Limb (tissue), 2 donors: ENCODE results near the gene NBR1.
"Not testable (repeated sequence)": the region's sequence is repeated elsewhere in the genome, so short reads cannot be mapped to it uniquely, and the experiment has no call there.

Source experiments
- DNase-seq, 2 donors: peaks; one replicate each; pipeline ENCODE4 v3.0.0-alpha.2; 2016; ENCODE audit errors: extremely low spot score in 2 of 2

Gene NBR1, protein sequence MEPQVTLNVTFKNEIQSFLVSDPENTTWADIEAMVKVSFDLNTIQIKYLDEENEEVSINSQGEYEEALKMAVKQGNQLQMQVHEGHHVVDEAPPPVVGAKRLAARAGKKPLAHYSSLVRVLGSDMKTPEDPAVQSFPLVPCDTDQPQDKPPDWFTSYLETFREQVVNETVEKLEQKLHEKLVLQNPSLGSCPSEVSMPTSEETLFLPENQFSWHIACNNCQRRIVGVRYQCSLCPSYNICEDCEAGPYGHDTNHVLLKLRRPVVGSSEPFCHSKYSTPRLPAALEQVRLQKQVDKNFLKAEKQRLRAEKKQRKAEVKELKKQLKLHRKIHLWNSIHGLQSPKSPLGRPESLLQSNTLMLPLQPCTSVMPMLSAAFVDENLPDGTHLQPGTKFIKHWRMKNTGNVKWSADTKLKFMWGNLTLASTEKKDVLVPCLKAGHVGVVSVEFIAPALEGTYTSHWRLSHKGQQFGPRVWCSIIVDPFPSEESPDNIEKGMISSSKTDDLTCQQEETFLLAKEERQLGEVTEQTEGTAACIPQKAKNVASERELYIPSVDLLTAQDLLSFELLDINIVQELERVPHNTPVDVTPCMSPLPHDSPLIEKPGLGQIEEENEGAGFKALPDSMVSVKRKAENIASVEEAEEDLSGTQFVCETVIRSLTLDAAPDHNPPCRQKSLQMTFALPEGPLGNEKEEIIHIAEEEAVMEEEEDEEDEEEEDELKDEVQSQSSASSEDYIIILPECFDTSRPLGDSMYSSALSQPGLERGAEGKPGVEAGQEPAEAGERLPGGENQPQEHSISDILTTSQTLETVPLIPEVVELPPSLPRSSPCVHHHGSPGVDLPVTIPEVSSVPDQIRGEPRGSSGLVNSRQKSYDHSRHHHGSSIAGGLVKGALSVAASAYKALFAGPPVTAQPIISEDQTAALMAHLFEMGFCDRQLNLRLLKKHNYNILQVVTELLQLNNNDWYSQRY

DNA sequence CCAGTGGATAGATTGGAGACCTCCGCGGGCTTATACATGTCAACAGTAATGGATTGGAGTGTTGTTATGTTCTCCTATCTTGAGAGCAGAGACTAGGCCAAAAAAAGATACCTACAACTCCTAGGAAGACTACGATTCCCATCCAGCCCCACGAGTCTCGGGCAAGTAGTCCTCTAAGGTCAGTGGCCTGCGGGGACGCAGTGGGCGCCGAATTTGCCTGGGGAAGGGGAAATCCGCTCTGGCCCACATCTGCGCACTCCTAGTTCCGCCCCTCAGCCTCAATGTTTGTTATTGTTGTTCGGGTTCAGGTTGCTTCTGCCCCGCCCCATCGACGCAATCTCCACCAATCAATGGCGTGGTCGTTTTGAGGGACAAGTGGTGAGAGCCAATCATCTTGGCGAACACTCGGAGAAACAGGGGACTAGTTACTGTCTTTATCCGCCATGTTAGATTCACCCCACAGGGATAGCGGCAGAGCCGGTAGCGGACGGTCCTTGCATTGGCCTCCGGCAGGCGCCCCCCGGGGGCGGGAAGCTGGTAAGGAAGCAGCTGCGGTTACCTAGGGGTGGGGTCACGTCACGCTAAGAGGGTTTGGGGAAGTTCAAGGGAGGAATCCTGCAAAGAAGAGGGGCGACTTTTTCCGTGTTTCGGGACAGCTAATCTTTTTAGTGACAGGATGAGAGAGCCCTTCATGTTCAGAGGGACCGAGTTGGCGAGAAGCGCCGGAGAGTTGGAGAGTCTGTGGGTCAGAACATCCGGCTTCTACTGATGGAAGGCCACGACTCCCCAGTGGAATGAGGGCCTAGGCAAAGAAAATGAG is at the start of gene NBR1:
TSS of gene NBR1 (plus strand) at position 449 of the 820 bp plus-strand sequence. CDS start 4,586 bp downstream, outside the sequence.
- DNase-seq, result peak; percentile 96 to 97

DNA sequence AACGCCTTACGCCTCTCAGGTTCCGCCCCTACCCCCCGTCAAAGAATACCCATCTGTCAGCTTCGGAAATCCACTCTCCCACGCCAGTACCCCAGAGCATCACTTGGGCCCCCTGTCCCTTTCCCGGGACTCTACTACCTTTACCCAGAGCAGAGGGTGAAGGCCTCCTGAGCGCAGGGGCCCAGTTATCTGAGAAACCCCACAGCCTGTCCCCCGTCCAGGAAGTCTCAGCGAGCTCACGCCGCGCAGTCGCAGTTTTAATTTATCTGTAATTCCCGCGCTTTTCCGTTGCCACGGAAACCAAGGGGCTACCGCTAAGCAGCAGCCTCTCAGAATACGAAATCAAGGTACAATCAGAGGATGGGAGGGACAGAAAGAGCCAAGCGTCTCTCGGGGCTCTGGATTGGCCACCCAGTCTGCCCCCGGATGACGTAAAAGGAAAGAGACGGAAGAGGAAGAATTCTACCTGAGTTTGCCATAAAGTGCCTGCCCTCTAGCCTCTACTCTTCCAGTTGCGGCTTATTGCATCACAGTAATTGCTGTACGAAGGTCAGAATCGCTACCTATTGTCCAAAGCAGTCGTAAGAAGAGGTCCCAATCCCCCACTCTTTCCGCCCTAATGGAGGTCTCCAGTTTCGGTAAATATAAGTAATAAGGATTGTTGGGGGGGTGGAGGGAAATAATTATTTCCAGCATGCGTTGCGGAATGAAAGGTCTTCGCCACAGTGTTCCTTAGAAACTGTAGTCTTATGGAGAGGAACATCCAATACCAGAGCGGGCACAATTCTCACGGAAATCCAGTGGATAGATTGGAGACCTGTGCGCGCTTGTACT is 45.7 kb upstream of the NBR1 start, which contains the start of gene BRCA1:
TSS of gene BRCA1 (minus strand) at position 232 of the 834 bp plus-strand sequence. CDS start 1,268 bp downstream, outside the sequence.
- DNase-seq, result peak; percentile 92 to 98

DNA sequence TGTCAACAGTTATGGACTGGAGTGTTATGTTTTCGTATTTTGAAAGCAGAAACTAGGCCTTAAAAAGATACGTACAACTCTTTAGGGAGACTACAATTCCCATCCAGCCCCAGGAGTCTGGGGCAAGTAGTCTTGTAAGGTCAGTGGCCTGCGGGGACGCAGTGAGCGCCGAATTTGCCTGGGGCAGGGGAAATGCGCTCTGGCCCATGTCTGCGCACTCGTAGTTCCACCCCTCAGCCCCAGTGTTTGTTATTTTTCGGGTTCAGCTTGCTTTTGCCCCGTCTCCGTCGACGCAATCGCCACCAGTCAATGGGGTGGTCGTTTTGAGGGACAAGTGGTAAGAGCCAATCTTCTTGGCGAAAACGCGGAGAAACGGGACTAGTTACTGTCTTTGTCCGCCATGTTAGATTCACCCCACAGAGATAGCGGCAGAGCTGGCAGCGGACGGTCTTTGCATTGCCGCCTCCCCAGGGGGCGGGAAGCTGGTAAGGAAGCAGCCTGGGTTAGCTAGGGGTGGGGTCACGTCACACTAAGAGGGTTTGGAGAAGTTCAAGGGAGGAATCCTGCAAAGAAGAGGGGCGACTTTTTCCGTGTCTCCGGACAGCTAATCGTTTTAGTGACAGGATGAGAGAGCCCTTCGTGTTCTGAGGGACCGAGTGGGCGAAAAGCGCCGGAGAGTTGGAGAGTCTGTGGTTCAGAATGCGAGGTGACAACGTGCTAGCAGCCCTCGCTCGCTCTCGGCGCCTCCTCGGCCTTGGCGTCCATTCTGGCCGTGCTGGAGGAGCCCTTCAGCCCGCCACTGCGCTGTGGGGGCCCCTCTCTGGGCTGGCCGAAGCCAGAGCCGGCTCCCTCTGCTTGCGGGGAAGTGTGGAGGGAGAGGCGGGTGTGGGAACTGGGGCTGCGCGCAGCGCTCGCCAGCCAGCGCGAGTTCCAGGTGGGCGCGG is 44.8 kb upstream of the NBR1 start:
- no peak for DNase-seq

DNA sequence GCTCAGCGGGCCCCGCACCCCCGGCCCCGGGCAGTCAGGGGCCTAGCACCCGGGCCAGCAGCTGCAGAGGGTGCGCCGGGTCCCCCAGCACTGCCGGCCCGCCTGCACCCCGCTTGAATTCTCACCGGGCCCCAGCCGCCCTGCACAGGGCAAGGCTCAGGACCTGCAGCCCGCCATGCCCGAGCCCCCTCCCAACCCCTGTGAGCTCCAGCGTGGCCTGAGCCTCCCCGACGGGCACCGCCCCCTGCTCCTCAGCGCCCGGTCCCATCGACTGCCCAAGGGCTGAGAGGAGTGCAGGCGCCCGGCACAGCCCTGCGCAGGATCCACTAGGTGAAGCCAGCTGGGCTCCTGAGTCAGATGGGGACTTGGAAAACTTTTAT is 44.1 kb upstream of the NBR1 start:
- DNase-seq, result no peak

DNA sequence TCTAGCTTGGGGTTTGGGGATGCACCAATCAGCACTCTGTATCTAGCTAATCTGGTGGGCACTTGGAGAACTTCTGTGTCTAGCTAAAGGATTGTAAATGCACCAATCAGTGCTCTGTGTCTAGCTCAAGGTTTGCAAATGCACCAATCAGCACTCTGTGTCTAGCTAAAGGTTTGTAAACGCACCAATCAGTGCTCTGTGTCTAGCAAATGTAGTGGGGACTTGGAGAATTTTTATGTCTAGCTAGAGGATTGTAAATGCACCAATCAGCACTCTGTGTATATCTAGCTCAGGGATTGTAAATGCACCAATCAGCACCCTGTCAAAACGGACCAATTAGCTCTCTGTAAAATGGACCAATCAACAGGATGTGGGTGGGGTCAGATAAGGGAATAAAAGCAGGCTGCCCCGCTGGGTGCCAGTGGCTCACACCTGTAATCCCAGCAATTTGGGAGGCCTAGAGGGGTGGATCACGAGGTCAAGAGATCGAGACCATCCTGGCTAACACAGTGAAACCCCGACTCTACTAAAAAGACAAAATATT is 43.6 kb upstream of the NBR1 start:
- DNase-seq, result not testable (repeated sequence)

DNA sequence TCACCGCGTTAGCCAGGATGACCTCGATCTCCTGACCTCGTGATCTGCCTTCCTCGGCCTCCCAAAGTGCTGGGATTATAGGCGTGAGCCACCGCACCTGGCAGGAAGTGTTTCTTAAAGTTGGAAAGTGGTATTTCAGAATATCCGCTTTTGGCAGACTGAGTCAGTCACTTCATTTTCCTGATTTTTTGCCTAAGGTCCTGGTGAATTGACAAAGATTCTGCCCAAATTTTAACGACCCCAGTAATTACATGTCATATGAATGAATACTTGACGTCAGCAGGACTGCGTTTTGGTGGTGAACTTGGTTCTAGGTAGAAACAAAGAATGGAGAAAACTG is 41.4 kb upstream of the NBR1 start:
- DNase-seq, result no peak

DNA sequence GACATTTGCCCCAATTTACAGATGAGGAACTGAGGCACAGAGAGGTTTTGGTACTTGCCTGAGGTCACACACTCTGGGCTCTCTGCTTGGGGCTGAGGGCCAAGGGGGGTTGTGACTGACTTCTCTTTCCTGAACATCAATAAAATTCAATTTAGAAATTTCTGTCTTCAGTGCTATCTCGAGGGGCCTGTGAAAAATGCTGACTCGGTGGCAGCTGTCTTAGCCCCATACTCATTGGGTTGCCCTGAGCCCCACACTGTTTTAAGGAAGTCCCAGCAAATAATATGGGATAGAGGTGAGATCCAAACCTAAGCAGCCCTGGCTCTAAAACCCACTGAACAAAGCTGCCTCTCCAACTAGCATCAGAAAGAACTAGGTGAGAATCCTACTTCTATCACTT is 38.9 kb upstream of the NBR1 start:
- no peak for DNase-seq

DNA sequence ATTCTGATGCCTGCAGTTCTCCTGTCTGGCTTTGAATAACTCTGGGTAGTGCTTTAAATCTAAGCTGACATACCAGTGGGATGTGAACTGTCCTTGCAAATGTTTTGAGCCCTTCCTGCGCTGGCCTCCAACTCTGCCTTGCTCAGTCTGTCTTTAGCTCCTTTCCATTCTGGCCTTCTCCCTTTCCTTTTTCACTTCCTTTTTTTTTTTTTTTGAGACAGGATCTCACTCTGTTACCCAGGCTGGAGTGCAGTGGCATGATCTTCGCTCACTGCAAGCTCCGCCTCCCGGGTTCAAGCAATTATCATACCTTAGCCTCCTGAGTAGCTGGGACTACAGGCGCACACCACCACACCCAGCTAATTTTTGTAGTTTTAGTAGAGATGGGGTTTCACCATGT is 37.6 kb upstream of the NBR1 start:
- not testable (repeated sequence) for DNase-seq

DNA sequence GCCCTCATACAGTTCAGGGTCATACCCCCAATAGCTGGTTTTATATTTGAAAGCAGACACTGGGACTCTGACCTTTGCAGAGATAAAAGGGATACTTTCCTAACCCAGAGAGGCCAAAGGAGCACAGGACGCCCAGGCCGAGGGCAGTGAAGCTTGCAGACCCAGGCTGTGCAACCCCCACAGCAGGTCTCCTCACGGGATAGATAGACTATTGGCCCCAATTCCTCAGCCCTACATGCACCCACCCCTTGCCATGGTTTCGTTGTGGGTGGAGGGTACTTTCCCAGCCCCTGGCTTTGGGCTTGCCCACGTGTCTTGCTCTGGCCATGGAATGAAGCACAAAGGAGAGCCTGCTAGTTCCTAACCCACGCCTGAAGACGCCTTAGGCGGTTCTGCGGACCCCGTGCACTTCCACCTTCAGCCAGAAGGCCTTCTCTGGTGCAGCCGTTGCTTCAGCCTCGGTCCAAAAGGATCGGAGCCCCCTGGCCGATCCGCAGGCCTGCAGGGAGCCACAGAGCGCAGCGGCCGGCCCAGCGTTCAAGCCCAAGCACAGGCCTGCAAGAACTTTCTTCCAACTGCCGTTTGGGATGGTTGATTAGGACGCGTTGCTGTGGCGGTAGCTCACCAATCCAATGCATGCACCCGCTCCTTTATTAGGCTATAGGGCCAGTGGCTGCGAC is 36.1 kb upstream of the NBR1 start:
- DNase-seq, result no peak

DNA sequence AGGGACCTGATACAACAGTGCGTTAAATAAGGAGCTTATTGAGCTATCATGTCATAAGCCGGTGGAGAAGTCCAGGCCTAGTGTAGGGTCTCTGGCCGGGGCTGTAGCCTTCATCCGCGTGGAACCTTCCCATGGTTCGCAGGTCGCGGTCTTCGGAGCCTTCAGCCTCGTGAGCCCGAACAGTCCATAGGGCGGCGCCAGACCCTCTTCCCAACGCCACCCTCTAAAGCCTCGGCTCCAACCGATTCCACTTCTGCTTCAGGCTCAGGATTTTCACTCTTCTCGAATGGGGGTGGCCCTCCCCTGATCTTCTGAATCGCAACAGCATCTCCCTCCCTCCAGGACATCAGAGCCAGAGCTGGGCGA is 35.6 kb upstream of the NBR1 start:
- DNase-seq, result no peak

DNA sequence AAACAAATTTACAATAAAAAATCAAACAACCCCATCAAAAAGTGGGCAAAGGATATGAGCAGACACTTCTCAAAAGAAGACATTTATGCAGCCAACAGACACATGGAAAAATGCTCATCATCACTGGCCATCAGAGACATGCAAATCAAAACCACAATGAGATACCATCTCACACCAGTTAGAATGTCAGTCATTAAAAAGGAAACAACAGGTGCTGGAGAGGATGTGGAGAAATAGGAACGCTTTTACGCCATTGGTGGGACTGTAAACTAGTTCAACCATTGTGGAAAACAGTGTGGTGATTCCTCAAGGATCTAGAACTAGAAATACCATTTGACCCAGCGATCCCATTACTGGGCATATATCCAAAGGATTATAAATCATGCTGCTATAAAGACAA is 34.4 kb upstream of the NBR1 start:
- DNase-seq, result not testable (repeated sequence)

DNA sequence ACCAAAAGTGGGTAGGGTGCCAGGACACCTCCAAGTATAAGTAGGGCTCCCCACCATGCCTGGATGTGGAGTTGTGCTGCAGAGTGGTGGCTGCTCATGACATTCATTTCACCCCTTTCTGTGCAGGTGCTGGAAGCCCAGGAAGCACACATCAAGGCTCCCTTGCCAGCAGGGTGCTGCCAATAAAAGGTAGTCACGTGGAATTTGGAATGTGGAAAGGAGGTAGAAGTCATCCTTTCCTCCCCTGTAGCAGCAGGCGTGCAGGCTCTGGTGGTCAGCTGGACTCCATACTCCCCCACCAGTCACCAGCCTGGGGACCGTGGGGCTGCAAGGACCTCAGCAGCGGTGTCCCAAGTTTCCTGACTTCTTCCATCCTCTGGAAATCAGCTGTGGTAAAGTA is 32.5 kb upstream of the NBR1 start:
- DNase-seq, result not testable (repeated sequence)

DNA sequence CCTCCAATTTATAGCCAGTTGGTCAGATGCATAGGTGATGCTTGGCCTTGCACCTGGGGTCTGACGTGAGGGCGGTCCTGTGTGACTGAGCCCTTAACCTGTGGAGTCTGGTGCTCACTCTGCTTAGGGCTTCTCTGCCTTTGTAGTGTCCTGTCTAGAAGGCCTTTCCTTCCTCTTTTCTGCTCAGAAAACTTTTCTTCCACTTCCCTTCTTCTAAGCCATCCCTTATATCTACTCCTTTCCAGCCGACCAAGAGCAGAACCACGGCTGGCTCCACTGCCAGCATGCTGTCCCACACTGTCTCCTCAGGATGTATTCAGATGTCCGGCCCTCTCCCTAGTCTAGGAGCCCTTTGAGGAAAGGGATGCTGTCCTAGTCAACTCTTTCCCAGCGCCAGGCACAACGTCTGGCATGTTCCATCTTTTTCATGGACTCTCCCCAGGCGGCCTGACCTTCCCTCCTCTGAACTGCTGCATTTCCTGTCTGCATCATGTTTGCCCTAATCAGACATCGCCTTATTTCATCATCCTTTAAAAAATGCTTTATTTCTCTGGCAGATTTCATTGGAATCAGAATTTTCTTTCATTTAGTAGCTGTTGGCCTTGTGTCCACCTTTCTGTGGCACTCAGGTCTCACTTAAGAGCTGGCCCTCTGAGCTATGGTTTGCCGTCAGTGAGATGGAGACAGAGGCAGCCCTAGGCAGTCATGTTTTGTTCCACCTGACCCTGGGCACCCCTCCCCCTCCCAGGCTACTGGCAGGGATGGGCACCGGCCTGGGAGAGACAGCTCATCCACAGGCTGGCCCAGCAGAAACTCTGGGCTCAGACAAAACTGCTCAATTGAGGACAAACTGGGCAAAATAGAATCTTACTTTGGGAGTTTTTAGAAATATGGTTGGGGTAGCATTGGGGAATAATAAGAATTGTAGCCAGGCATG is 30.4 kb upstream of the NBR1 start:
- DNase-seq, result no peak

DNA sequence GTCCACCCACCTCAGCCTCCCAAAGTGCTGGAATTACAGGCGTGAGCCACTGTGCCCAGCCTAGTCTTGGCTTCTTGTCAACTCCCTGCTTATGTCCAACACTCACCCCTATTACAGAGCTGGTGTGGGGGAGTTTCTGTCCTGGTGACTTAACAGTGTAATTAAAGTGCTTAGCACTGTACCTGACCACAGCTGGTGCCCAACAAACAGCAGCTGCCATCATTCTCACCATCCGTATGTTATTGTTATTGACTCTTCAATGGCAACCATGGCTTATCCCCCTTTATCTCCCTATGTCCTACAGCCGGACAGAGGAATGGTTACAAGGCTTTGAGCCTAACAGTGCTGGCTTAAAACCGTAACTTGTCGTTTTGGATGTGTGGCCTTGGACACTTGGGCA is 28.9 kb upstream of the NBR1 start:
- no peak for DNase-seq

DNA sequence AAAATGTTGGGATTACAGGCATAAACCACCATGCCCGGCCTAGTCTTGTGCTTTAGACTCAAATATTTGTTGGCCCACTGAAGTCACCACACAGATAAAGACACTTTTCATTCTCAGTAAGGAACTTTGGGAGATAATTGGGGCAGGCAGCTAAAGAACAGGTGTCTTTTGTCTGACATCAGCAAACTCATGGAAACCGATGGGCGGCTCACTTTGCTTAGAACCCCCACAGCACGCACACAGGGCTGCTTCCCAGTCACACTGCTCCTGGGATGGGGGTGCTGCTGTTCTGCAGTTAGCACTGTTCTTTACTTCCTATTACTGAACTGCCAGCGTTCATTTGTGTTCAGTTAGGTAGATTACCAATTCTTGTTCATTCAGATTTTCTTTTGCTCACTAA is 27.8 kb upstream of the NBR1 start:
- DNase-seq, result no peak

DNA sequence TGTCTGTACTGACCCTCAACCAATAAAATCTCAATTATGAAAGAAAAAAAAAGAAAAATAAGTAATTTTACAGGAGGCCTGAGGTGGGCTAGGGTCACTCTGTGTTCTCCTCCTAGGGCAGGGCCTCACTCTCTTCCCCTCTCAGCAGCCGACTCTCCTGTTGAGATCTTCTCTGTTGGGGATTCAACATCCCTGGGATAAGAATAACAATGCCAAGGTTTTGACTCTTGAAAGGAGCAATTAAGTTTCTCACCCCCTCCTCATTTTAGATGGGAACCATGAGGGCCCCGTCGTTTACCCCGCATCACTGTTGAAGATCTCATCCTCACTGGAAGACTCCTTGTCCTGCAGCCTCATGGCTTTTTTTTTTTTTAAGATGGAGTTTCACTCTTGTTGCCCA is 24.4 kb upstream of the NBR1 start:
- DNase-seq, result no peak

DNA sequence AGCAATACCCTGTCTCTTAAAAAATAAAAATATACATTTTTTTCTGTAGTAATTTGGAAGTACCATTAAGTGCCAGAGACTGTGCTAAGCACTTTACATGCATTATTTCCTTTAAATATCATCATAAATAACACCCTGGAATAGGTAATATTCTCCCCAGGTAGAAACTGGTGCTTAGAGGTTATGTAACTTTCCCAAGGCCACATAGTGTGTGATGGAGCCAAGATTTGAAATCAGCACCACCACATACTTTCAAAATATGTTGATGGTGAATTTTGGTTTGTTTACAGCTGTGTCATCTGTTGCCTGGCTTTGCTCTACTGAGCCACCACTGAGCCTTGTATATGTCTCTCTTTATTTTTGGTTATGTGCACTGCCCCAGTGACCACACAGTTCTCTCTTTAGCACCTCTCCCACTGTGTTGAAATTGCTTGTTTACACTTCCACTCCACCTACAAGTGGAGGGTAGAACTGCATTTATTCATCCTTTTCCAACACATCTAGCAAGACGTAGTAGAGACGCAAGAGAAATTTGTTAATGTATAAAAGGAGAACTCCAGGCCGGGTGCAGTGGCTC is 19.0 kb upstream of the NBR1 start:
- no peak for DNase-seq
